Suprapubic skin (tissue), 4 donors: ENCODE measurements around the gene OR5AK2. TPM values are rescaled to one million over a fixed set of nuclear protein-coding genes. Genes with fewer than 3 reads are reported as not detected.
"Not testable (repeated sequence)": the region's sequence is repeated elsewhere in the genome, so short reads cannot be mapped to it uniquely, and the experiment has no call there.

Experiments used
- DNase-seq, 2 donors: peaks; one replicate each; pipeline ENCODE4 v3.0.0-alpha.2; 2019; ENCODE audit warnings: low spot score in 2 of 2
- H3K27ac ChIP-seq: fragments of 200-600 bp; sonication (generic); one replicate; pipeline ENCODE4 v1.5.1; 2019
- H3K27me3 ChIP-seq: fragments of 200-600 bp; sonication (generic); one replicate; pipeline ENCODE4 v1.5.1; 2019
- H3K36me3 ChIP-seq: fragments of 200-600 bp; sonication (generic); one replicate; pipeline ENCODE4 v1.5.1; 2019
- H3K4me1 ChIP-seq: fragments of 200-600 bp; sonication (generic); one replicate; pipeline ENCODE4 v1.5.1; 2019
- H3K4me3 ChIP-seq: fragments of 200-600 bp; sonication (generic); one replicate; pipeline ENCODE4 v1.5.1; 2019; ENCODE audit warnings: mild to moderate bottlenecking
- H3K9me3 ChIP-seq: fragments of 200-600 bp; sonication (generic); one replicate; pipeline ENCODE4 v1.5.1; 2019
- CTCF ChIP-seq, 2 donors: fragments of 200-600 bp in 1 of 2; fragments of 450-650 bp in 1 of 2; sonication (generic) in 1 of 2; IDR thresholded peaks; one replicate each; pipeline ENCODE4 v1.5.1; 2016 to 2019; ENCODE audit warnings: antibody characterized with exemption in 2 of 2, mild to moderate bottlenecking in 1 of 2, moderate library complexity in 1 of 2
- EP300 ChIP-seq: sonication (generic); formaldehyde crosslinking; IDR thresholded peaks from one replicate; pipeline ENCODE4 v1.6.1; 2017; ENCODE audit warnings: antibody characterized with exemption
- POLR2A ChIP-seq, 2 donors: fragments of 450-650 bp; IDR thresholded peaks; one replicate each; pipeline ENCODE4 v1.6.1; 2017; ENCODE audit warnings: antibody characterized with exemption in 2 of 2, mild to moderate bottlenecking in 2 of 2, moderate library complexity in 2 of 2
- POLR2AphosphoS5 ChIP-seq, 3 donors: sonication (generic); formaldehyde crosslinking; IDR thresholded peaks; one replicate each; pipeline ENCODE4 v1.6.1; 2017; ENCODE audit warnings: antibody characterized with exemption in 3 of 3
- WGBS: methylation state at CpG from one replicate; pipeline ENCODE4 v1.1.5; 2018; 5-methylcytosine and 5-hydroxymethylcytosine counted together
- total RNA-seq, 4 donors: library from RNA; depleted of rRNA; stranded (reverse); fragments of >200 nt; gene quantifications; one replicate each; pipeline ENCODE4 v1.1.0, GENCODE V29; 2016

Gene OR5AK2
- total RNA-seq = not detected

GRCh38 chr11:56988614-56989013 lies at the start of gene OR5AK2:
Gene OR5AK2, plus strand, starts transcription at chr11:56988914. Its CDS starts 0 bp downstream, at chr11:56988914.
- peaks cover 5% of the 10 kb centered on the region for H3K27me3 ChIP-seq
- no peaks in the 10 kb centered on the region for H3K4me1 ChIP-seq
- H3K36me3 ChIP-seq = no peaks in the 10 kb centered on the region
- no peak within 1 kb of the TSS for H3K27ac ChIP-seq
- TF ChIP-seq POLR2AphosphoS5 (IDR thresholded peaks at IDR 0.05) = no peak
- no peaks in the 10 kb centered on the region for H3K9me3 ChIP-seq
- no peak within 1 kb of the TSS for H3K4me3 ChIP-seq
- no peak for DNase-seq
- WGBS = 67% methylated on average over 1 of the region's 1 CpG

- not testable (repeated sequence) for H3K36me3 ChIP-seq, H3K4me3 ChIP-seq, DNase-seq, H3K9me3 ChIP-seq, H3K4me1 ChIP-seq, H3K27me3 ChIP-seq, H3K27ac ChIP-seq
- WGBS = 90% methylated on average over 4 of the region's 8 CpGs
Observed at GRCh38 chr11:56945526-56945925, 43.2 kb upstream of the OR5AK2 start.

GRCh38 chr11:56948991-56949515 lies 39.7 kb upstream of the OR5AK2 start:
- TF ChIP-seq POLR2A (IDR thresholded peaks at IDR 0.05) = no peak
- TF ChIP-seq CTCF (IDR thresholded peaks at IDR 0.05) = no peak
- no peak for TF ChIP-seq EP300
- TF ChIP-seq POLR2AphosphoS5 (IDR thresholded peaks at IDR 0.05) = no peak
- DNase-seq = no peak
- Histone ChIP-seq H3K27ac (no peak overlapping the region), H3K36me3 (no peaks in the 10 kb centered on the region), H3K27me3 (no peaks in the 10 kb centered on the region), H3K4me3 (no peak overlapping the region), H3K9me3 (peaks cover 4% of the 10 kb centered on the region), H3K4me1 (no peaks in the 10 kb centered on the region)
- 73% methylated on average over 2 of the region's 2 CpGs for whole genome bisulfite sequencing

GRCh38 chr11:56950510-56950909 lies 38.2 kb upstream of the OR5AK2 start:
- 77% methylated on average over 2 of the region's 2 CpGs for WGBS
- no peak for DNase-seq
- Histone ChIP-seq H3K27ac (no peak overlapping the region), H3K27me3 (no peaks in the 10 kb centered on the region), H3K36me3 (no peaks in the 10 kb centered on the region), H3K4me1 (no peaks in the 10 kb centered on the region), H3K9me3 (peaks cover 6% of the 10 kb centered on the region), H3K4me3 (no peak overlapping the region)
- TF ChIP-seq POLR2AphosphoS5 (IDR thresholded peaks at IDR 0.05) = no peak
- no peak for TF ChIP-seq EP300
- TF ChIP-seq POLR2A (IDR thresholded peaks at IDR 0.05) = no peak
- no peak for TF ChIP-seq CTCF (IDR thresholded peaks at IDR 0.05)

GRCh38 chr11:56953907-56954306 lies 34.8 kb upstream of the OR5AK2 start:
- not testable (repeated sequence) for DNase-seq, H3K27ac ChIP-seq, H3K9me3 ChIP-seq, H3K4me1 ChIP-seq, H3K27me3 ChIP-seq, H3K4me3 ChIP-seq, H3K36me3 ChIP-seq
- WGBS = 88% methylated on average over 1 of the region's 1 CpG

GRCh38 chr11:56961609-56962008 lies 27.1 kb upstream of the OR5AK2 start:
- no peaks in the 10 kb centered on the region for H3K4me1 ChIP-seq
- no peak overlapping the region for H3K4me3 ChIP-seq
- H3K27me3 ChIP-seq = no peaks in the 10 kb centered on the region
- TF ChIP-seq POLR2A (IDR thresholded peaks at IDR 0.05) (no peak), CTCF (IDR thresholded peaks at IDR 0.05) (no peak), POLR2AphosphoS5 (IDR thresholded peaks at IDR 0.05) (no peak), EP300 (no peak)
- DNase-seq = no peak
- no peaks in the 10 kb centered on the region for H3K36me3 ChIP-seq
- H3K27ac ChIP-seq = no peak overlapping the region
- H3K9me3 ChIP-seq = no peaks in the 10 kb centered on the region

- Histone ChIP-seq H3K27ac (no peak overlapping the region), H3K9me3 (no peaks in the 10 kb centered on the region), H3K36me3 (no peaks in the 10 kb centered on the region), H3K4me1 (no peaks in the 10 kb centered on the region), H3K4me3 (no peak overlapping the region), H3K27me3 (no peaks in the 10 kb centered on the region)
- DNase-seq = no peak
- 68% methylated on average over 1 of the region's 1 CpG for WGBS
- TF ChIP-seq POLR2A (IDR thresholded peaks at IDR 0.05) (no peak), CTCF (IDR thresholded peaks at IDR 0.05) (no peak), POLR2AphosphoS5 (IDR thresholded peaks at IDR 0.05) (no peak), EP300 (no peak)
Observed at GRCh38 chr11:56967726-56968125, 21.0 kb upstream of the OR5AK2 start.
